GM20431 (cell line): Measurements from ENCODE around the gene PPM1E.
"Not testable (repeated sequence)": the region's sequence is repeated elsewhere in the genome, so short reads cannot be mapped to it uniquely, and the experiment has no call there.

Experiments
- in situ Hi-C: fragments of 300-500 bp; cut with MseI, MboI; formaldehyde crosslinking; loops from one replicate; pipeline ENCODE4 v1.15.0; 2020; ENCODE audit warnings: low sequenced_read_pairs; ENCODE audit not compliant: unreplicated experiment

The PPM1E gene

GRCh38 chr17:58831780-58832179, 76.1 kb downstream of the PPM1E start:
- in situ Hi-C loops, result no loop called here

GRCh38 chr17:58832514-58832913, 76.9 kb downstream of the PPM1E start:
- in situ Hi-C loops, result no loop called here

DNA sequence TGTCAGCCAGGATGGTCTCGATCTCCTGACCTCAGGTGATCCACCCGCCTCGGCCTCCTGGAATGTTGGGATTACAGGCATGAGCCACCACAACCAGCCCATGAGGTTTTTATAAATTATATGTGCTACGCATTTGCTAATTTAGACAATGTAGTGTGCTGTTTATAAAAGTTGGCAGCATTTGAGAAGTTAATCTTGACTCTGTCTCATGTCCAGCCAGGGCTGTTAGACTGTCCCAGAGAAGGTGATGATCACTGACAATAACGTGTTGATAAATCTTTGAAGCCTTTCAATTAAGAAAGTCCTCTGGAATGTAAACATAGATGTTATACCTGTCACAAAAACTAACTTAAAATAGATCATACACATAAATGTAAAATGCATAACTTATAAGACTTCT, 82.0 kb downstream of the PPM1E start:
- in situ Hi-C loops, result no loop called here

- in situ Hi-C loops, result no loop called here
Measured at GRCh38 chr17:58840820-58841612, 85.4 kb downstream of the PPM1E start.

GRCh38 chr17:58846413-58846812, 90.8 kb downstream of the PPM1E start:
- in situ Hi-C loops, result not testable (repeated sequence)

DNA sequence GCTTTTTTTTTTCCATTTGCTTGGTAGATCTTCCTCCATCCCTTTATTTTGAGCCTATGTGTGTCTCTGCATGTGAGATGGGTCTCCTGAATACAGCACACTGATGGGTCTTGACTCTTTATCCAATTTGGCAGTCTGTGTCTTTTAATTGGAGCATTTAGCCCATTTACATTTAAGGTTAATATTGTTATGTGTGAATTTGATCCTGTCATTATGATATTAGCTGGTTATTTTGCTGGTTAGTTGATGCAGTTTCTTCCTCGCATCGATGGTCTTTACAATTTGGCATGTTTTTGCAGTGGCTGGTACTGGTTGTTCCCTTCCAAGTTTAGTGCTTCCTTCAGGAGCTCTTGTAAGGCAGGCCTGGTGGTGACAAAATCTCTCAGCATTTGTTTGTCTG, 94.5 kb downstream of the PPM1E start:
- in situ Hi-C loops, result not testable (repeated sequence)

GRCh38 chr17:58865301-58865700, 109.6 kb downstream of the PPM1E start:
- in situ Hi-C loops, result no loop called here

GRCh38 chr17:58870747-58871146, 115.1 kb downstream of the PPM1E start:
- in situ Hi-C loops, result no loop called here

DNA sequence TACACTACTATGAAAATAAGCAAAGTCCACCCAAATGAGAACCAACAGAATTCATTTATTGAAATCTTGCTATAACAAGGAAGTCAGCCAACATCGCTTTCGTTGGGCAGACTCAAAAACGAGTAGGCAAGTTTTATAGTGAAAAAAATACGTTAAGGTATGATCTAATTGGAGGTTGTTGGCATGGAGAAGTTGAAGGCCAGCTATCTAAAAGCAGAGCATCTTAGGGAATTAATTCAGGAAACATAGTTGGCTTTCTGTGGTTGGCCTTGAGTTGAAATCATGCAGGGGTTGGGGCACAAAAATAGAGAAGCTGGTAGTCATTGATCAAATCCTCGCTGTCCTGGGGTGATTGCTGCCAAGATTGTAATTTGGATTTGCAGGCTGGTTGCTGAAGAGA, 118.3 kb downstream of the PPM1E start:
- in situ Hi-C loops, result no loop called here

DNA sequence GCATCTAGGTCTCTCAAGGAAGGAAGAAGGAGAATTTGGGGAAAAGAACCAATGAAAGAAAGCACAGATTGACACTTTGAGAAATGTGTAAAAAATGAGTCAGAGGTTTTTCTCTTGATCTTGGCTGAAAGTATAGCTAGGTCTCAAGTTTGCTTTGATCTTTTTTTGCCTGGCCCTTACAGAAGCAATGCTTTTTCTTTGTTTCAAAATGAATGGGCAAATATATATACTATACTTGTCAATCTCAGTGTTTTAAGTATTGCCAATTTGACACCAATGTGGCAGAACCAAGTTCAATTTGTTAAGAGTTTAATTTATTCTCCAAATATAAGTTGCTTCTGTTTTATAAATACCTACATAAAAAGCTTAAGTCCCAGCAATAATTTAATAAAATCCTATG, 119.6 kb downstream of the PPM1E start:
- in situ Hi-C loops, result no loop called here

- in situ Hi-C loops, result no loop called here
Measured at GRCh38 chr17:58884161-58884560, 128.5 kb downstream of the PPM1E start.

DNA sequence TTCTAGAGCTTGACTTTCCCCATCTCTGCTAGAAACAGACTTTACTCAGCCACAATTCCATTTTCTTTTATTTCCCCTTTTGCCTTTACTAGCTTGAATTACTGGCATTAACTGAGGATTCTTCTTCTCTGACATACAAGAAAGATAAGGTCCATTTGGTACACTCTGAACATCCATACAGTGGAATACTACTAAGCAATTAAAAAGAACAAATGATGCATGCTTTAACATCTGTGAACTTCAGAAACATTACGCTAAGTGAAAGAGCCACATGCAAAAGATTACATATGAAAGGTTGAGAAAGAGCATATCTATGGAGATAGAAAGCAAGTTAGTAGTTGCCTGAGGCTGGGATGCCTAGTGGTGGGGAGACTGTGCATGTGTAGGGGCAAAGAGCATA, 130.9 kb downstream of the PPM1E start:
- in situ Hi-C loops, result no loop called here

DNA sequence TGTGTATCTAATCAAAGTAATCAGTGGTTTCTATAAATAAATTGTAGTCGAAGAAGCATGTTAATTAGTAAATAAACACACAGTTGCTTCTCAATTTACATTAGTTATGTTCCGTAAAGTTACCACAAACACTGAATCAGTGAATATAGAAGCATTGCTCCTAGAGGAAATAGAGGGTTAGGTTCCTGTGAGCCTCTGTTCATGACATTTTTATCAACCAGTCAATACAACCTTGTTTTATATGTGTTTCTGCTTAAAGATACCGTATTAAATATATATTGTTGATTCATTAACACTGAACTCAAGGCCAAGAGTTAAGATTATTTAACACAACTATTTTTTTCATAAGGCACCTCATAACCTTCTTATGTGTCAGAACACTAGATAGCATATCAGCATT, 134.3 kb downstream of the PPM1E start:
- in situ Hi-C loops, result no loop called here

- in situ Hi-C loops, result no loop called here
Measured at GRCh38 chr17:58899191-58899590, 143.5 kb downstream of the PPM1E start.

GRCh38 chr17:58902322-58902721, 146.7 kb downstream of the PPM1E start:
- in situ Hi-C loops, result no loop called here

DNA sequence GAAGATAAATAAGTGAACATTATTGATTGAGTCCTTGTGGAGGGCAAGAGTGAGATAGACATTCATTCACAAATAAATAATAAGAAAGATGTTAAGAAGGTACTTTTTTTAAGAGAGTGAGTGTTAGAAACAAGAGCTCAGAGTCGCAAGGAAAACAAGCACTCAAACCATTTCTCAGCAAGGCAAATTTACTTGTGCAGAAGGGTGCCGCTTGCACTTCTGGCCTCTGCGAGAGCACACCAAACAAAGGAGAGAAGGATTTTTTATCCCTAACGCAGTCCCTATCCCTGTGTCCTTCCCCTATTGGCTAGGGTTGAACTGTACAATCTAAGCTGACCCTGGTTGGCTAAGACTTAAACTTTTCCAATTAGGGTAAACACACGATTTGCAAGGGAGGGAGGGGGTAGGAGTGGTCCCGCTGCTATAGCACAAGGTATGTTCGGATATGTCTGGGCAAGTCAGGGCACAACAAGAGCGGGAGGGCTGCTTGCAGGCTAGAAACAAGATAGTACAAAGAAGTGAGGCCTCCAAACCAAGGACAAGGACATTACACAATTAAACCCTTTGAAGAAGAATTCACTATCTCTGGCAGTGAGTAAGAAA, 156.2 kb downstream of the PPM1E start:
- in situ Hi-C loops, result no loop called here

DNA sequence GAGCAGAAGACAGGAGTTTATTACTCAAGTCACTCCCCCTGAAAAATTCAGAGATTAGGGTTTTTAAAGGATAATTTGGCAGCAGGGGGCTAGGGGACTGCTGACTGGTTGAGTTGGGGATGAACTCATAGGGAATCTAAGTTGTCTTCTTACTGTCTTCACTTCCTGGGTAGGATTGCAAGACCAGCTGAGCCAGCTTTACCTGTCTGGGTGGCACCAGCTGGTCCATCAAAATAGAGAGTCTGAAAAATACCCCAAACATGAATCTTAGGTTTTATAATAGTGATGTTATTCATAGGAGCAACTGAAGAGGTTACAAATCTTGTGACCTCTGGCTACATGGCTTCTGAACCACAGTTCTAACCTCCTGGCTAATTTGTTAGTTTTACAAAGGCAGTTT, 157.9 kb downstream of the PPM1E start:
- in situ Hi-C loops, result no loop called here

DNA sequence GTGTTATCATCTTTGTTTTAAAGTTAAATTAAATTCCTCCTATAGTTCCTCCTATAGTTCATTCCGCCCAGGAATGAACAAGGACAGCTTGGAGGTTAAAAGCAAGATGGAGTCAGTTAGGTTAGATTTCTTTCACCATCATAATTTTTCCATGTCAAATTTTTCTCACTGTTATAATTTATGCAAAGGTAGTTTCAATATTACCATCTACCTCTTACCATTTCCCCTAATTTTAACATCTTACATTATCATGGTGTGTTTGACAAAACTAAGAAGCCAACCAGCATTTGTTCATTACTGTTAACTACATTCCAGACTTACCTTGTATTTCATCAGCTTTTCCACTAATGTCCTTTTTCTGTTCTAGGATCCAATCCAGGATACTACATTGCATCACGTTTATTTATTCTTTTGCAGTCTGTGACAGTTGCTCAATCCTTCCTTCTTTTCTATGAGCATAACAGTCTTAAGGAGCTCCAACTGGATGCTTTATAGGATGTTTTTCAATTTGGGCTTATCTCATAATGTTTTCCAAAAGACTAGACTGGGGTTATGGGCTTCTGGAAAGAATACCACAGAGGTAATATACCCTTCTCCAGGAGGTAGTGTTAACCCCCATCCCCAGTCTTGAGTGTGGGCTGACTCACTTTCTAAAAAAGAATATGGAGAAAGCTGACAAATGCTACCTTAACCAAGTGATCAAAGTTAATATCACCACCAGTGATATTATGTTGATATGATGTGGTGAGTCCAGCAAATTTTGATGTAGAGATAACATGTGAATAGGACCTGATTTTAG, 158.5 kb downstream of the PPM1E start:
- in situ Hi-C loops, result no loop called here

- in situ Hi-C loops, result no loop called here
Measured at GRCh38 chr17:58917228-58917627, 161.6 kb downstream of the PPM1E start.

DNA sequence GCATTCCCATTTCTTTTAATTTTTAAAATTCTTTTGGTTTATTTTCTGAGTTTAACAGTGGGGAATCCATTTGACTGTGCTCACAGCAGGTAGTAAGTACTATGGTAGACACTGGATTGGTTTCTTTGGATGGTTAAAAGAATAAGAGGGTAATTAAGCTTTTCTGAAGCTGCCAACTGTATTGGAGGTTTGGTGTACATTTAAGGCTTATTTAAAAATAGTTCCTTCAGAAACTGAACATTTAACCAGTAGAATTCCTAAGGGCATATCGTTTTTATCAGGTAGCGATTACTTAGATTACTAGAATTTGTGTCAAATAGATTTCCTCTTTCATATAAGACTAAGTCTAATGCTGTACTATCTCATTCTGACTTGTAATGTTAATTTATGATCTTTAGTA, 162.4 kb downstream of the PPM1E start:
- in situ Hi-C loops, result no loop called here

DNA sequence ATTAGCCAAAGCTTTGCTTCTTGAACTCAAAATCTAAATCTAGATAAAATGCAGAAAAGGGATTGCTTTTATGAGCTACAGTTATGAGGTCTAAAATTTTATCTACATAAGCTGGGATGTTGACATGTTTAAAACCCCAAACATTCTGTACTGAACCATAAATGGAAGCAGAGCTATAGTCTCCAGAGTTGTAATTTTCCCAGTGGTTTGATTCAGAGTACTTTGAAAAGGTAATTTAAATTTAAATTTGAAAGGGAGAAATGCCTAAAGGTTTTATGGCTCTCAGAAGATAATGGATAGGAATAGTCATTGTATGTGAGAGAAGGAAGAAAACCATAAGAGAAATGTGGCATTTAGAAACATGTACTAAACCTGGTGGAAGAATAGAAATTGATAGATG, 163.2 kb downstream of the PPM1E start:
- in situ Hi-C loops, result no loop called here
